Adipocyte (in vitro differentiated cells): ENCODE results near the gene SHC3.

Experiments
- DNase-seq: peaks from one replicate; pipeline ENCODE4 v3.0.0-alpha.2; 2015; ENCODE audit warnings: low read depth
- H3K27me3 ChIP-seq: replicated peaks from 2 replicates; pipeline ENCODE4 v1.7.0; 2013; ENCODE audit warnings: mild to moderate bottlenecking, low read length, moderate library complexity; ENCODE audit not compliant: control insufficient read depth, insufficient read depth
- H3K36me3 ChIP-seq: 2 replicates; pipeline ENCODE4 v1.7.0; 2013; ENCODE audit warnings: low read length, mild to moderate bottlenecking, moderate library complexity; ENCODE audit not compliant: control insufficient read depth, insufficient read depth, severe bottlenecking
- H3K4me1 ChIP-seq: 2 replicates; pipeline ENCODE4 v1.7.0; 2013; ENCODE audit warnings: mild to moderate bottlenecking, low read length, moderate library complexity; ENCODE audit not compliant: control insufficient read depth, insufficient read depth
- H3K4me3 ChIP-seq: 2 replicates; pipeline ENCODE4 v1.7.0; 2013; ENCODE audit warnings: mild to moderate bottlenecking, low read length, moderate library complexity
- H3K9ac ChIP-seq: 2 replicates; pipeline ENCODE4 v1.7.0; 2013; ENCODE audit warnings: mild to moderate bottlenecking, low read length, moderate library complexity
- H3K9me3 ChIP-seq: 2 replicates; pipeline ENCODE4 v1.7.0; 2013; ENCODE audit warnings: mild to moderate bottlenecking, low read length, moderate library complexity; ENCODE audit not compliant: control insufficient read depth

Gene SHC3

DNA sequence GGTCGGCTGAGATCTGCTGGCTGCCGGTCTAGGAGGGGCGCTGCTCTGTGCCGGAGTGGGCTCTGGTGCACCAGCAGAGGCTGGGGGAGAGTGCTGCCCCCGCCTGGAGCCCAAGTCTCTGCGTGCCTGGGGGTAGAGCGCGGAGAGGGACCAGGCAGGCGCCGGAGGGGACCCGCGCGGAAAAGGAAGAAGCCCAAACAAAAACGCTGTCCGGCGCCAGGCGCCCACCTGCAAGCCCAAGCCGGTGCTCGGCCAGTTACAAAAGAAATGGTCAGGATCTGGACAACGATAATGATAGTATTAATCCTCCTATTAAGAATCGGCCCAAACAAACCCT lies 187.9 kb downstream of the SHC3 start:
- H3K9ac ChIP-seq = peak overlapping the region; percentile 48
- H3K4me3 ChIP-seq = peak overlapping the region; percentile 73
- no peak for DNase-seq
- H3K9me3 ChIP-seq = no peaks in the 10 kb centered on the region
- H3K36me3 ChIP-seq = no peaks in the 10 kb centered on the region
- no peaks in the 10 kb centered on the region for H3K27me3 ChIP-seq
- H3K4me1 ChIP-seq = peaks cover 43% of the 10 kb centered on the region

DNA sequence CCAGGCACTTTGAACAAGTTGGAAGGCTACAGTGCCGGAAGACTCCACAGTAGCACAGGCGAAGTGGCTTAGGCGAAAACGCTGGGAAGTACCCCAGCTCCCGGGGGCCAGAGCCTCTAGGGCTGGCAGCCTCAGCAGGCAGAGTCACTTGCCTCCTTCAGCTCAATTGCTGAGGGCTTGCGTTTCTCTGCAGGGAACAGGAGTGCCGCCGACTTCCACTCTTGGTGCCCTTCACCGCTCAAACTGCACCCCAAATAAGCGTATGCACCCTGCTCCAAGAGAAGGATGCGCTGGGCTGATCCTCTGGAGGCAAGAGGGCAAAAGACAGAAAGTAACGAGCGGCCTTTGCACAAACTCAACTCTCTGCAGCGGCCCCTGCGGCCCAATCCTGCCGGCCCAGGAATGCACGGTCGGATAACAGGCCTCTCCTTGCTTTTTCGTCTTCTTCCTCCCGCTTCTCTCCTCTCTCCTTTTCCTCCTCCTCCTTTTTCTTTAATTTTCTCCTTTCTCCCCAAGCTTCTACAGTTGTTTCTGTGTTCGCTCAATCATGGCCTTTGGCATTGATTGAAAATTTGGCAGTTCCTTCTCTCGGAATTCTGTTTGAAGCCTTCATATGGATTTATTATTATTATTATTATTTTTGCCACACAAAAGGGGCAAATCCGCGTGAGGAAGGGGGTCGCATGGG lies 188.4 kb downstream of the SHC3 start:
- Histone ChIP-seq H3K27me3 (no peaks in the 10 kb centered on the region), H3K36me3 (no peaks in the 10 kb centered on the region), H3K4me3 (no peak overlapping the region), H3K9me3 (no peaks in the 10 kb centered on the region), H3K9ac (no peak overlapping the region), H3K4me1 (peaks cover 40% of the 10 kb centered on the region)
- no peak for DNase-seq

DNA sequence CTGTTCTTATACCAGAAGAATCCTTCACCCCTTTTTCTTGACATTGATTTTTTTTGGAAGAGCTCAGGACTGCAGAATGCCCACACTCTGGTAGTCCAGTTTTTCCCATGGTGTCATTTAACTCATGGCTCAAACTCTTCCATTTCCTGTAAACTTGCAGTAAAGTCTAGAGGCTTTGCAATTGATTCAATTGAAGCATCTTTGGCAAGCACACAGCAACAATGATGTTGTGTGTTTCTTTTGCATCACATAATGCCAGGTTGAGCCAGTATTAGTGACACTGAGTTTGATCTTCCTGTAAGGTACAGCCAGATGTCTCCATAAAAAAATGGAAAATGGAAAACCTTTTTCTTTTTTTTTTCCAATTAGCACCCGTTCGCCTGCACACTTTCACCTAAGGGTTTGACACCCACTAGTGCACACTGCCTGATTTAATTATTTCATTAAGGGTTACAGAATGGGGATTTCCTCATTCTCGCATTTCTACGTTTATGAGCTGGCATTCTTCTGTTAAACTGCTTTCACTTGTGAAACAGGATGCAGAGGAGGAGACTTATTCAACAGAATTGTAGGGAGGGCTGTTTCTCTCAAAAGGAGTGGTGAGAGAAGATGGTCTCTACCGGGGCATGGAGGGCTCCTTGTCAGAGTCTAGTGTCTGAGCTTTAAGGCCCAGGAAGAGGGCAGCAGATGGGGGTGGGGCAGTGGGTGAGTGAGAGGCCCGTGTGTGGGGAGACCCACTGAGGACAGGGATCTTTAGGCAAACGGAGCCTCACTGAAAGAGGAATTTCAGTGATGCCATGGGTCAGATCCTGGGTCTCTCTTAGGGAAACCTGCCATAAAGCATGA lies 189.6 kb downstream of the SHC3 start:
- DNase-seq = peak; percentile 72
- Histone ChIP-seq H3K4me3 (no peak overlapping the region), H3K4me1 (peaks cover 28% of the 10 kb centered on the region), H3K9me3 (no peaks in the 10 kb centered on the region), H3K9ac (no peak overlapping the region), H3K36me3 (no peaks in the 10 kb centered on the region), H3K27me3 (no peaks in the 10 kb centered on the region)

DNA sequence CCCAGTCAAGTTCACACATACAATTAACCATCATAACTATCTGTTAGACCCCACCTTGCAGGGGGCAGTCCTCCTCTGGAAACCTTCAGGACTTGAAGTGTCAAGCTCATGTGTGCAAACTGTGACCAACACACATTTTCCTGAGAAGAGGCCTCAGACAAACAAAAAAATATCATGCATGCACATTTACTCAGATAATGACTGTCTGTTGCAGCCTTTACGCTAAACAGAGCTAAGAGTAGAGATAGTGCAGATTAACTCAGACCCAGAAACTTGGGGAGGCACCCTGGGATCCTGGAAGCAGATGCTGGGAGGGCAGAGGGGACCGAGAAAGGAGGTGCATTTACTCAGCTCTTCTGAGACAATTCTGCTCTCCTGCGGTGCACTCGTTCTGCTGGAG lies 191.0 kb downstream of the SHC3 start:
- Histone ChIP-seq H3K27me3 (no peaks in the 10 kb centered on the region), H3K4me3 (no peak overlapping the region), H3K36me3 (no peaks in the 10 kb centered on the region), H3K4me1 (peaks cover 20% of the 10 kb centered on the region), H3K9ac (no peak overlapping the region), H3K9me3 (no peaks in the 10 kb centered on the region)
- no peak for DNase-seq

DNA sequence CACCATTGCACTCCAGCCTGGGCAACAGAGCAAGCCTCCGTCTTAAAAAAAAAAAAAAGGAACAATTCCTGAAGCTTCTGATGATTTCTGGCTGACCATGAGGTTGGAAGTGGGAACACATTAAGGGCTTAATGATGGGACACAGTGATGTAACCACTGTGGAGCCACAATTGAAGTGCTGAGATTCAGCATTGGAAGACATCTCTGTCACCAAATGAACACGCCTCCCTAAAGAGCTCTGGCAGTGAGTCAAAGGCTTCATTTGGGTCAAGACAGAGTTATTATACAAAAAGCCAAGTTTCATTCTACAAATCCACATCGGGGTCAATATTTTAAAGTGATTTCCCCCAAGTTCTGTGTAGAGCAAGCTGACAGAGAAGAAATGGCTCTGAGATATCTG lies 191.8 kb downstream of the SHC3 start:
- H3K9me3 ChIP-seq = peaks cover 5% of the 10 kb centered on the region
- no peaks in the 10 kb centered on the region for H3K36me3 ChIP-seq
- H3K27me3 ChIP-seq = no peaks in the 10 kb centered on the region
- no peak overlapping the region for H3K9ac ChIP-seq
- DNase-seq = no peak
- H3K4me3 ChIP-seq = no peak overlapping the region
- H3K4me1 ChIP-seq = peaks cover 11% of the 10 kb centered on the region

DNA sequence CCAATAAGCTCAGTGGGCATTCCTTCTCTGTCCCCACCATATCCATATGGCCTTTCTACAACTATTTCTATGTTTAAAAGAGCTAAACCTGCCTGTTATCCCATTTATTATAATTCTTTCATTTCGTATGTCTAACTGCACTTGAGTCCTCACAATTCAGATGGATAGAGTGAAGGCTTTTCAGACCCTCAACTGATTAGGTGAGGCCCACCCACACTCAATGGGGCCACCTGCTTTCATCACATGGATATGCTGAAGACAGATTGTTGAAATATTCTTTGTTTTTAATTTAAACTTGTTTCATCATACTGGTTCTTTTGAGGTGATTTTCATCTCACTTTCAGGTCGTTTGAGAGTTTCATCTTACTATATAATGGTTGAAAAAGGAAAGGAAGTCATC lies 193.0 kb downstream of the SHC3 start:
- Histone ChIP-seq H3K9me3 (peaks cover 6% of the 10 kb centered on the region), H3K36me3 (no peaks in the 10 kb centered on the region), H3K4me3 (no peak overlapping the region), H3K9ac (no peak overlapping the region), H3K27me3 (no peaks in the 10 kb centered on the region), H3K4me1 (peaks cover 21% of the 10 kb centered on the region)
- no peak for DNase-seq

DNA sequence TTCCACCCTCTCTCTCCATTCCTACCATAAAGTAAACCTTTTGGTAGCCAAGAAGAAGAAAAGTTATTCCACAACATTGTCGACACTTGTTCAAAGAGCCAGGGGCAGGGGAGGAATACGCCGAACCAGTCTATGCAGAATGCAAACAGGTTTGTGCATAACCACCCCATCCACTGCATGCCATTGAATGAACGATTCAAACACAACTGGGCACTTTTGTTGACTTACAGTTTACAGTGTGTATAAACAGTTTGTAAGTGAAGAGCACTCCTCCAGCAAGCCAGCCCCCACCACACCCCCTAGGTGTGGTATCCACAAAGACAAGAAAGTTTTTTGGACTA lies 194.1 kb downstream of the SHC3 start:
- H3K9ac ChIP-seq = no peak overlapping the region
- peaks cover 26% of the 10 kb centered on the region for H3K4me1 ChIP-seq
- H3K9me3 ChIP-seq = peaks cover 6% of the 10 kb centered on the region
- no peak for DNase-seq
- H3K36me3 ChIP-seq = no peaks in the 10 kb centered on the region
- no peaks in the 10 kb centered on the region for H3K27me3 ChIP-seq
- no peak overlapping the region for H3K4me3 ChIP-seq

DNA sequence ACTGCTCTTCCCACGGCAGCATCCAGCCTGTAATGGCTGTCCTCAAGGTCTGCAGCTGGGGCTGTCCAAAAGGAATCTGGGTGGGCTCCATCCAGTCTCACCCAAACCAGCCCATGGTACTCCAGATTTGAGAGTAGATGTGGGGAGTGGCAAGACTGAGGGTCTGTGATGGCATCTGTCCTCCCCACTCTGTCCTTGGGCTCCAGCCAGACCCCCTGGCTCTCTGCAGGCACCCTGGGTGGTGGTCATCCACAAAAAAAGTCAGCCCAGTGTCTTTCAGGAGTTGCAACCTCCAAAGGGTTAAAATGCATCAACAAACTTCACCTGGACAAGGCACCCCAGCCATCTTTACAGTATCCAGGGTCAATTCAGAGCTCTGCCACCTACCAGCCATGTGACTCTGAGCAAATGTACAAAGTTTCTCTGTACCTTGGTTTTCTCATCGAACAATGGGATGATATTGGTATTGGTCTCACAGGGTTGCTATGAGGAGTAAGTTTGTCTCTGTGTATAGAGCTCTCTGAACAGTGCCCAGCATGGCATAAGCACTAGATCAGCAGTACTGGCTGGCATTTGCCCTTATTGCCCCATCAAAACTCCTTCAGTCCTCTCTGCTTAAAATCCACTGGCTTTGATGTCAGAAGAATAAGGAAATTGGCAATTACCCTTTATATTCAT lies 194.6 kb downstream of the SHC3 start:
- Histone ChIP-seq H3K4me1 (peaks cover 27% of the 10 kb centered on the region), H3K9ac (no peak overlapping the region), H3K9me3 (peaks cover 6% of the 10 kb centered on the region), H3K27me3 (no peaks in the 10 kb centered on the region), H3K36me3 (no peaks in the 10 kb centered on the region), H3K4me3 (no peak overlapping the region)
- DNase-seq = no peak

DNA sequence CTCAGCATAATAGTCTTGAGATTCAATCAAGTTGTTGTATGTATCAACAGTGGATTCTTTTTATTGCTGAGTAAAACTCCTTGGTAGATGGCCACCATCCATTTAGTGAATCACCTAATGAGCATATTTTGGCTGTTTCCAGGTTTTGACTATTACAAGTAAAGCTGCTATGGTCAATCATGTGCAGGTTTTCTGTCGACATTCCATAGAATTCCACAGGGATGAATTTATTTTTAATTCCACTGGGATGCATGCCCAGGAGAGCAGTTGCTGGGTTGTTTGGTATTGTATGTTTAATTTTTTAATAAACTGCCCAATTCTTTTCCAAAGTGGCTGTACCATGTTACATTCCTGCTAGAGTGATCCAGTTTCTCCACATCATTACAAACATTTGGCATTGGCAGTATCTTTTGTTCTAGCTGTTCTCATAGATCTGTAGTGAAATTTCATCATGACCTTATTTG lies 197.8 kb downstream of the SHC3 start:
- DNase-seq = peak; percentile 48
- Histone ChIP-seq H3K27me3 (no peaks in the 10 kb centered on the region), H3K36me3 (no peaks in the 10 kb centered on the region), H3K4me3 (no peak overlapping the region), H3K4me1 (peaks cover 29% of the 10 kb centered on the region), H3K9ac (no peak overlapping the region), H3K9me3 (peaks cover 6% of the 10 kb centered on the region)

DNA sequence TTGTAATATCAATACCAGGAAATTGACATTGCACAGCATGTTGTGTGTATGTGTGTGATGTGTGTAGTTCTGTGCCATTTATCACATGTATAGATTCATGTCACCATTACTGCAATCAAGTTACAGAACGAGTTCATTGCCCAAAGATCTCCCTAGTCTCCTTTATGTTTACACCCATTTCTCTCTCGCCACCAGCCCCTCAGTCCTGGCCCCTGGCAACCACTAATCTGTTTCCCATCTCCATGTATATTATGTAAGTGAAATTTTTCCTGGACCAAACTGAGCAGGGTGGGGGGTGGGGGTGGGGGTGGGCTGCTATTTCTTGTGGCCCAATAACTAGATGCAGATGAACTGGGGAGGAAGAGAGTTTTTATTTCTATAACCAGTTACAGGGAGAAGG lies 198.8 kb downstream of the SHC3 start:
- no peak for DNase-seq
- H3K4me3 ChIP-seq = no peak overlapping the region
- no peaks in the 10 kb centered on the region for H3K36me3 ChIP-seq
- no peak overlapping the region for H3K9ac ChIP-seq
- peaks cover 6% of the 10 kb centered on the region for H3K9me3 ChIP-seq
- H3K4me1 ChIP-seq = peaks cover 29% of the 10 kb centered on the region
- H3K27me3 ChIP-seq = no peaks in the 10 kb centered on the region

DNA sequence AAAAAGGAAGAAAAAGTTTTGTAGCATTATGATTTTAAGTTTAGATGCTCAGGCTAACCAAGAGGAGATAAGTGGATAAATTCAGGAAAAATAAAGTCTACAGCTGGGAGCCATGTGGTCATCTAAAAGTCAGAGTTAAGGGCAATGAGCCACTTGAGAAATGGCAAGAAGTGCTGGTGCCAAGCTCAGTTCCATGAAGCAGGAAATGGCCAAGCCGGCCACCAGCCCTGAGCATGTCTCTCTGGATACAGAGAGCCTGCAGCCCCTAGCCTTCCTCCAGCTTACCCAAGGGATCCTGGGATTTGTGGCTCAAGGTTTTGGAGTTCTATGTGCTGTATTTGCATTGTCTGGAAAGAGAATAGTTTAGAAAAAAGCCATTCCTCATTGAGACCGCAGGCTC lies 199.6 kb downstream of the SHC3 start:
- H3K4me1 ChIP-seq = peaks cover 29% of the 10 kb centered on the region
- no peaks in the 10 kb centered on the region for H3K36me3 ChIP-seq
- H3K9ac ChIP-seq = no peak overlapping the region
- peaks cover 6% of the 10 kb centered on the region for H3K9me3 ChIP-seq
- H3K27me3 ChIP-seq = no peaks in the 10 kb centered on the region
- no peak for DNase-seq
- no peak overlapping the region for H3K4me3 ChIP-seq
